Amygdala (tissue), 56 donors: ENCODE data around the gene RSAD2.
A peak's percentile ranks its signal among the peaks of the same experiment; 100 is the strongest.

Experiments used
- DNase-seq, 56 donors: peaks; one replicate each; lab custom pipeline; 2025; lab: John Stamatoyannopoulos, UW

RSAD2 gene

DNA sequence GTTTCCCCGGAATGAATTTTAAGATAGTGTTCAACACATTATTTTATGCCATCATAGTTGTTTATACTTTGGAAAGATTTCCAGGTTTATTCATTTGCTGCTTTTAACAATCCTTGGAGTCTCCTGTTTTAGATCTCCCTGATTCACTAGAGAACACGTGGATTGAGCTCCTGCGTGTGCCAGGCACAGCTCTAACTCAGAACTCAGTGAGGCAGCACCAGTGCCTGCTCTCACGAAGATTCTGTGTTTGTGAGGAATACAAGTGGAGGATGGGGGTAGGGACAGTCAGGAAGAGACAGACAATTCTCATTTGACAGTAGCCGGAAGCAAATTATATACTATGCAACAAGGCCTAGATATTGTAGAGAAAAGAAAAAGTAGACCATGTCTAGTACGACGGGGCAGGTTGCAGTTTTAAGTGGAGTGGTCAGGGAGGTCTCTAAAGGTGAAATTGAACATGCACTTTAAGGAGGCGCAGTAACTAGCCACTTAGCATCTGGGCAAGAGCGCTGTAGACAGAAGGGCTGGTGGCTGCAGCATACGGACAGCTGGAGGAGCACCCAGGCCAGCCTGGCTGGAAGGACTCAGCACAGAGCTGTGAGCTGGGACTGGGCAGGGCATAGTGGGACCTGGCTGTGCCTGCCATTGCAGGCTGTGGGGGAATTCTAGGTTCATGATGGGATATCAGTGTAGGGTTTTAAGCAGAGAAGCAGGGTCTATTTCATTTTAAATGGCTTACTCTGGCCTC, 63.9 kb downstream of the RSAD2 start:
- peak in 1 of 56 donors; percentile 31 for DNase-seq

GRCh38 chr2:6942848-6943247, 65.3 kb downstream of the RSAD2 start:
- DNase-seq, result no peak

GRCh38 chr2:6943523-6943922, 65.9 kb downstream of the RSAD2 start:
- peak in 1 of 56 donors; percentile 37 for DNase-seq

- DNase-seq, result no peak
Observed at GRCh38 chr2:6943971-6944370, 66.4 kb downstream of the RSAD2 start.

DNA sequence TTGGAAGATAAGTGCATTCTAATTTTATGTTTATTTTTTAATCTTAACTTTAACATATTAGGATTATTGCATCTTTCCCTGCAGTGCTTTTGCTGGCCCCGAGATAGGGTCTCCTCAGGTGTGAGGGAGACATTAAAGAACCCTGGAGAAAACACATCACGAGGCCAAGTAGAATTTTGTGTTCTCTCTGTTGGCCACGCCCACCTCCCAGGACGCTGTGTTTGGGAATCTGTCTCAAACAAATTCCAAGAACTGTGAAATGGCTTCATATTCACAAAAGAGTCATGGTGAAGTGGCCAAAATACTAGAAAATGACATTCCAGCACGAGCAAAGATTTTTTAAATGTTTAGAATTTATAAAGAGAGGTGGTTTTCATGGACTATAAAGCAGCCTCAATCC, 67.0 kb downstream of the RSAD2 start:
- no peak for DNase-seq

GRCh38 chr2:6945087-6945813, 67.7 kb downstream of the RSAD2 start:
- DNase-seq, result no peak

GRCh38 chr2:6945821-6946220, 68.2 kb downstream of the RSAD2 start:
- DNase-seq, result no peak

DNA sequence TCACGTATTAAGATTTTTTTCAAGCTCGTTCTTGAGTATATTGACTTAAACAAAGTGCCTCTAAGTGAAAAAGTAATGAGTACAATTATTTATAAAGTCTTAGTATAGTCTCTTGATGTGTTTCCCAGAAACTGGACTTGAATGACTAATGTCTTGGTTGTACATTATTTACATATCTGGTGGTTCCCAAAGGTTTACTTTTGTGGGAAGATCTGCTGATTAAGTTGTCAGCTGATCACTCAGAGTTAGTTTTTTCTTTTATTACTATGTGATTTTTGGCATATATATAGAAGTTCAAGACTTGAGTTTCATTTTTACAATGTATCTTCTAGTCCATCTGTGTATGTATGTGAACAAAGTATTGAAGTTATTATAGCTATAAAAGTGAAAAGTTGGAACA, 69.1 kb downstream of the RSAD2 start:
- no peak for DNase-seq
